ENCODE results near the gene DLG2.
A peak's percentile ranks its signal among the peaks of the same experiment; 100 is the strongest.

DLG2 gene

DNA sequence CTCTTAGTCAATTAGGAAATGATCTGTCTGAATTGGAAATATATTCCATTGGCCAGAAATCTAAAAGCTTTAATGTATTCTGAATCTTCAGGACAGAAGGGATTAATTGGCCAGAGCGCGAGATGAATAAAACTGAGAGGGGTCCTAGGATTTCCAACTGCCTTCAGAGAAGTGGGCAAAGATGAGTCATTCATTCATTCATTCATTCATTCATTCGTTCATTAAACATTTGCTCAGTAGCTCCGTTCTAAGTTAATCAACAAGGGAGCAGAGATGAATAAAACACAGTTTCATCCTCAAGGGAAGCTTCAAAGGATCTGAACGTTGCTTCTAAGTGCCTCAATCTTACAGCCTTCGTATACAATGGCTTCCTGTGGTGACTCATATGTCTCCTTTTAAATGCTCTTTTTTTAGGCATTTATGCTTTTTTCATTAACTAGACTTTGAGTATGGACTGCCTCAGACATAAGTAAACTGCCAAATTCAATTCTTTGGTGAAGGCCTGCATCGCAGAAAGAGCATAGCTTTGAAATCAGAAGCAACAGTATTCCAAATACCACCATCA lies 1803.6 kb downstream of the DLG2 start:
- H3K4me3 ChIP-seq (ENCODE audit: low read length): no peak overlapping the region
- no peaks in the 10 kb centered on the region for H3K9me3 ChIP-seq (ENCODE audit: control insufficient read depth, insufficient read depth, low read length)
- H3K9me2 ChIP-seq (replicated peaks; ENCODE audit: control insufficient read depth, low read length): no peaks in the 10 kb centered on the region
- peaks cover 3% of the 10 kb centered on the region; the same call in 1 of the 2 replicates for H3K27me3 ChIP-seq (ENCODE audit: control insufficient read depth, low read length)
- no peak overlapping the region for H3K4me2 ChIP-seq (ENCODE audit: low read length)
- no peaks in the 10 kb centered on the region for H3K4me1 ChIP-seq (ENCODE audit: control insufficient read depth, low read length)
- no peaks in the 10 kb centered on the region for H3F3A ChIP-seq (ENCODE audit: control insufficient read depth, insufficient read depth)
- no peaks in the 10 kb centered on the region for H4K20me1 ChIP-seq (ENCODE audit: control insufficient read depth, insufficient read depth, low read depth, low read length)
- no peaks in the 10 kb centered on the region for H3K36me3 ChIP-seq (ENCODE audit: control insufficient read depth, low read length)
- no peak for TF ChIP-seq EZH2phosphoT487 (IDR thresholded peaks at IDR 0.05; ENCODE audit: borderline replicate concordance, low read length)
- TF ChIP-seq, protein P1, sequence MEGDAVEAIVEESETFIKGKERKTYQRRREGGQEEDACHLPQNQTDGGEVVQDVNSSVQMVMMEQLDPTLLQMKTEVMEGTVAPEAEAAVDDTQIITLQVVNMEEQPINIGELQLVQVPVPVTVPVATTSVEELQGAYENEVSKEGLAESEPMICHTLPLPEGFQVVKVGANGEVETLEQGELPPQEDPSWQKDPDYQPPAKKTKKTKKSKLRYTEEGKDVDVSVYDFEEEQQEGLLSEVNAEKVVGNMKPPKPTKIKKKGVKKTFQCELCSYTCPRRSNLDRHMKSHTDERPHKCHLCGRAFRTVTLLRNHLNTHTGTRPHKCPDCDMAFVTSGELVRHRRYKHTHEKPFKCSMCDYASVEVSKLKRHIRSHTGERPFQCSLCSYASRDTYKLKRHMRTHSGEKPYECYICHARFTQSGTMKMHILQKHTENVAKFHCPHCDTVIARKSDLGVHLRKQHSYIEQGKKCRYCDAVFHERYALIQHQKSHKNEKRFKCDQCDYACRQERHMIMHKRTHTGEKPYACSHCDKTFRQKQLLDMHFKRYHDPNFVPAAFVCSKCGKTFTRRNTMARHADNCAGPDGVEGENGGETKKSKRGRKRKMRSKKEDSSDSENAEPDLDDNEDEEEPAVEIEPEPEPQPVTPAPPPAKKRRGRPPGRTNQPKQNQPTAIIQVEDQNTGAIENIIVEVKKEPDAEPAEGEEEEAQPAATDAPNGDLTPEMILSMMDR (IDR thresholded peaks at IDR 0.05; ENCODE audit: low read depth, low read length, poor library complexity, severe bottlenecking): no peak
- no peaks in the 10 kb centered on the region for H3K79me2 ChIP-seq (ENCODE audit: control insufficient read depth, low read length)
- no peak overlapping the region for H3K27ac ChIP-seq (ENCODE audit: low read depth, low read length)

DNA sequence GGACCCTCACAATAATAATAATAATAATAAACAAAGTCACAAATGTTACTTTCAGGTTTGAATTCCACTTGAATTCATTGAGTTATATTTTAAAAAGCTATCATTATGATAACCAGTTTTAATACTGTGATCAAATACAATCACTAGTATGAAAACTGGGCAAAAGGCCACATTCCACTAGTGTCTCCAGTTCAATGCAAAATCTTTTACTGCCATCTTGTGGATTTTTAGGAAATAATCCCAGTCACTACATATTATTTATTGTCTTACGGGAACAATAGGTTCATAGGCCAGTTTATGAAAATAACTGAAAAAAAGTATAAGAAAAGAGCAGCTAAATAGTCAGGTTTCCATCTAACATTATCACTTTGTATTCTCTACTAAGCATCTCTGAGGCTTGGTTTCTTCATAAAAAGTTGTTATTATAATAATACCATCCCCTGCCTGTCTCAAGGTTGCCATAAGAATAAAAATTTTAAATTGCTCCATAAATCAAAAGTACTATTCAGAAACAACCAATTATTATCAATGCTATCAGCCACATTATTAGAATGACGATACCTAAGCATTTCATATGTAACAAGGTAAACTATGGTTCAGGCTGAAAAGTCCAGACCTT lies 1807.1 kb downstream of the DLG2 start:
- H3K4me3 ChIP-seq (ENCODE audit: low read length): no peak overlapping the region

GRCh38 chr11:83818349-83818748 lies 1808.8 kb downstream of the DLG2 start:
- Histone ChIP-seq H3F3A (ENCODE audit: control insufficient read depth, insufficient read depth) (no peaks in the 10 kb centered on the region), H3K4me2 (ENCODE audit: low read length) (no peak overlapping the region), H4K20me1 (ENCODE audit: control insufficient read depth, insufficient read depth, low read depth, low read length) (no peaks in the 10 kb centered on the region), H3K4me3 (ENCODE audit: low read length) (no peak overlapping the region), H3K79me2 (ENCODE audit: control insufficient read depth, low read length) (no peaks in the 10 kb centered on the region), H3K27me3 (ENCODE audit: control insufficient read depth, low read length) (peaks cover 9% of the 10 kb centered on the region), H3K27ac (ENCODE audit: low read depth, low read length) (no peak overlapping the region), H3K4me1 (ENCODE audit: control insufficient read depth, low read length) (no peaks in the 10 kb centered on the region), H3K36me3 (ENCODE audit: control insufficient read depth, low read length) (no peaks in the 10 kb centered on the region), H3K9me2 (replicated peaks; ENCODE audit: control insufficient read depth, low read length) (no peaks in the 10 kb centered on the region), H3K9me3 (ENCODE audit: control insufficient read depth, insufficient read depth, low read length) (no peaks in the 10 kb centered on the region)
- no peak for TF ChIP-seq EZH2phosphoT487 (IDR thresholded peaks at IDR 0.05; ENCODE audit: borderline replicate concordance, low read length)
- TF ChIP-seq, protein P1 (IDR thresholded peaks at IDR 0.05; ENCODE audit: low read depth, low read length, poor library complexity, severe bottlenecking): no peak

More for the DNA sequence above, 1807.1 kb downstream of the DLG2 start:
- Histone ChIP-seq H3K79me2 (ENCODE audit: control insufficient read depth, low read length) (no peaks in the 10 kb centered on the region), H3K9me2 (replicated peaks; ENCODE audit: control insufficient read depth, low read length) (no peaks in the 10 kb centered on the region), H3K4me1 (ENCODE audit: control insufficient read depth, low read length) (no peaks in the 10 kb centered on the region), H3K9me3 (ENCODE audit: control insufficient read depth, insufficient read depth, low read length) (no peaks in the 10 kb centered on the region), H3F3A (ENCODE audit: control insufficient read depth, insufficient read depth) (no peaks in the 10 kb centered on the region), H4K20me1 (ENCODE audit: control insufficient read depth, insufficient read depth, low read depth, low read length) (no peaks in the 10 kb centered on the region), H3K36me3 (ENCODE audit: control insufficient read depth, low read length) (no peaks in the 10 kb centered on the region), H3K4me2 (ENCODE audit: low read length) (no peak overlapping the region), H3K27me3 (ENCODE audit: control insufficient read depth, low read length) (peaks cover 3% of the 10 kb centered on the region; the same call in 1 of the 2 replicates), H3K27ac (ENCODE audit: low read depth, low read length) (no peak overlapping the region)
- TF ChIP-seq EZH2phosphoT487 (IDR thresholded peaks at IDR 0.05; ENCODE audit: borderline replicate concordance, low read length): no peak
- TF ChIP-seq, protein P1 (IDR thresholded peaks at IDR 0.05; ENCODE audit: low read depth, low read length, poor library complexity, severe bottlenecking): peak; percentile 61

All from DOHH2 (cell line).